ENCODE measurements around the gene PODN. TPM values are rescaled to one million over a fixed set of nuclear protein-coding genes. Genes with fewer than 3 reads are reported as not detected.
A peak's percentile ranks its signal among the peaks of the same experiment; 100 is the strongest.

Gene PODN
- total RNA-seq, 6 experiments from 2014 or later: 9.4 to 12.9 (median 10.8) TPM

DNA sequence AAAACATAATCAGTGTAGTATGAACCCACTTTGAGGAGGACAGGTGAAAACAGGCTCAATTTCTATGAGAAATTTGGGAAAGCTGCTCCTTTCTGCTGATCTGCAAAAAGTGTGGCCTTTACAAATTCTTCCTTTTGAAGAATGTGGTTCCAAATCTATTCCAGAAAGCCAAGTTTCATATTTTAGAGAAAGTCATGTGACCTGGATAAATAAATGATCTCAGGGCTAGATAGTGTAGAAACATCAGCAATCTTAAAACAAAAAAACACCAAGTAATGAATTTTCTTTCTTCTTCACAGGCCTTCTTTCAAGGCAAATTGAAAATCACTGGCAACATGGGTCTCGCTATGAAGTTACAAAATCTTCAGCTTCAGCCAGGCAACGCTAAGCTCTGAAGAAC lies 11.7 kb upstream of the PODN start:
- DNase-seq: no peak
- peaks cover 44% of the 10 kb centered on the region for H3K36me3 Mint-ChIP-seq (ENCODE audit: low read depth)
- H3K4me1 Mint-ChIP-seq (ENCODE audit: low read depth): peaks cover 54% of the 10 kb centered on the region

DNA sequence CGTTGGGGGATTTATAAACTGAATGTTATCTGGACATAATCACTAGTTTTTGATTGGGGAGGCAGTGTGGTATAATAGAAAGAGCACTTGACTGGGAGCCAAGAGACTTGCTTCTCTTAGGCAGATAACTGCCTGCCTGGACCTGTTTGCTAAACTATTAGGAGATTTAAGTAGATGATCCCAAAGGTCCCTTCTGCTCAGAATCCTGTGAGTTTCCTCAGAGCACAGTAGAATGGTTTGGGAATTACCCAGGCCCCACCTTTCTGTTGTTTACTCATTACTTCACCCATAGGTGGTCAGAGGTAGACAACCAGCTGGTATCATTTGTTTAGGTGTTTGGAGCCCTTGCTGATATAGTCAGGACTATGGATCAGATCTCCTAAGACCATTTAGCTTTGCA lies 10.3 kb upstream of the PODN start:
- Mint-ChIP-seq H3K27me3 (ENCODE audit: insufficient read depth) (peaks cover 1% of the 10 kb centered on the region; the same call in 1 of the 2 replicates), H3K9me3 (peaks cover 4% of the 10 kb centered on the region; the same call in 1 of the 2 replicates), H3K27ac (no peak overlapping the region), H3K4me3 (no peak overlapping the region), H3K4me1 (ENCODE audit: low read depth) (peaks cover 40% of the 10 kb centered on the region), H3K36me3 (ENCODE audit: low read depth) (peaks cover 34% of the 10 kb centered on the region)
- DNase-seq: no peak
- TF ChIP-seq, protein P1, sequence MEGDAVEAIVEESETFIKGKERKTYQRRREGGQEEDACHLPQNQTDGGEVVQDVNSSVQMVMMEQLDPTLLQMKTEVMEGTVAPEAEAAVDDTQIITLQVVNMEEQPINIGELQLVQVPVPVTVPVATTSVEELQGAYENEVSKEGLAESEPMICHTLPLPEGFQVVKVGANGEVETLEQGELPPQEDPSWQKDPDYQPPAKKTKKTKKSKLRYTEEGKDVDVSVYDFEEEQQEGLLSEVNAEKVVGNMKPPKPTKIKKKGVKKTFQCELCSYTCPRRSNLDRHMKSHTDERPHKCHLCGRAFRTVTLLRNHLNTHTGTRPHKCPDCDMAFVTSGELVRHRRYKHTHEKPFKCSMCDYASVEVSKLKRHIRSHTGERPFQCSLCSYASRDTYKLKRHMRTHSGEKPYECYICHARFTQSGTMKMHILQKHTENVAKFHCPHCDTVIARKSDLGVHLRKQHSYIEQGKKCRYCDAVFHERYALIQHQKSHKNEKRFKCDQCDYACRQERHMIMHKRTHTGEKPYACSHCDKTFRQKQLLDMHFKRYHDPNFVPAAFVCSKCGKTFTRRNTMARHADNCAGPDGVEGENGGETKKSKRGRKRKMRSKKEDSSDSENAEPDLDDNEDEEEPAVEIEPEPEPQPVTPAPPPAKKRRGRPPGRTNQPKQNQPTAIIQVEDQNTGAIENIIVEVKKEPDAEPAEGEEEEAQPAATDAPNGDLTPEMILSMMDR (IDR thresholded peaks at IDR 0.05): no peak

More for the DNA sequence above, 11.7 kb upstream of the PODN start:
- Mint-ChIP-seq H3K9me3 (peaks cover 5% of the 10 kb centered on the region; the same call in 1 of the 2 replicates), H3K27me3 (ENCODE audit: insufficient read depth) (peaks cover 1% of the 10 kb centered on the region; the same call in 1 of the 2 replicates), H3K27ac (no peak overlapping the region), H3K4me3 (no peak overlapping the region)
- TF ChIP-seq, protein P1 (IDR thresholded peaks at IDR 0.05): no peak

DNA sequence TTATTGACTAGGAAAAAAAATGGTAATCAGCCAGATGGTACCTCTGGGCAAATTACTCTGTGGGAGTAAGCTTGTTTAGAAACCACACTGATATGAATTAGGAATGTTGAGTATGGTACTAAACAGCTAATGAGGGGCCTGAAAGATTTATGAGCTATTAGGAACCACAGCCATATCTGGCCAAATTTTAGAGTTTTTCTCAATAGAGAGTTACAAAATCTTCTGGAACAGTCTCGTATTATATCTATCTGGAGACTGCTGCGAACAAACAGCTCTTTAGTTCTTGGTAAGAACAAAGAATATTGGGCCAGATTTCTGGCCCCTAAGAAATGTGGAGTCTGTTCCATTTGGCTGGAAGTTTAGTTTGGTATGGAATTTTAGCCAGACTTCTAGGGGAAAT lies 4.9 kb upstream of the PODN start:
- H3K4me1 Mint-ChIP-seq (ENCODE audit: low read depth): peaks cover 36% of the 10 kb centered on the region
- no peak overlapping the region for H3K4me3 Mint-ChIP-seq
- H3K27ac Mint-ChIP-seq: no peak overlapping the region
- no peak for DNase-seq
- TF ChIP-seq, protein P1 (IDR thresholded peaks at IDR 0.05): no peak
- H3K27me3 Mint-ChIP-seq (ENCODE audit: insufficient read depth): peaks cover 1% of the 10 kb centered on the region; the same call in 1 of the 2 replicates
- no peaks in the 10 kb centered on the region for H3K9me3 Mint-ChIP-seq
- H3K36me3 Mint-ChIP-seq (ENCODE audit: low read depth): peaks cover 21% of the 10 kb centered on the region

DNA sequence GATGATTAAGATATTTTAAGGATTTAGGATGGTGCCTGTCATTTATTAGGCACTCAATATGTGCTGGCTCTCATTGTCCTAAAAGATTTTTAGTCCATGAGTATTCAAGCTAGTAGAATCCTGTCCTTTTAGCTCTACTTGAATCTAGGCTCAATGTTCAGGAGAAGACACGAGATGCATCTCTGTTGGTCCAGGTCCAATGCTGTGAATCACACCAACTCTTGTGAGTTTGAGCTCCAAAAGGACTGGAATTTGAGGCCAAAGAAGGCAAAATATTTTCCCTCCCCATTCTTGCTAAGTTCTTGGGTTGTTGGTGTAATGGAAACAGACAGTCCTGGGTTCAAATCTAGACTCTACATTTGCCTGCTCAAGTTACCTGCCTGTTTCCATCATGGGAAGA lies 1.4 kb upstream of the PODN start:
- DNase-seq: peak; percentile 88
- Mint-ChIP-seq H3K9me3 (no peaks in the 10 kb centered on the region), H3K4me3 (peak overlapping the region; percentile 72; the same call in 1 of the 2 replicates), H3K36me3 (ENCODE audit: low read depth) (peaks cover under 1% of the 10 kb centered on the region; the same call in 1 of the 2 replicates), H3K4me1 (ENCODE audit: low read depth) (peaks cover 36% of the 10 kb centered on the region), H3K27me3 (ENCODE audit: insufficient read depth) (peaks cover 4% of the 10 kb centered on the region; the same call in 1 of the 2 replicates), H3K27ac (peak overlapping the region; percentile 73)
- TF ChIP-seq, protein P1 (IDR thresholded peaks at IDR 0.05): no peak

DNA sequence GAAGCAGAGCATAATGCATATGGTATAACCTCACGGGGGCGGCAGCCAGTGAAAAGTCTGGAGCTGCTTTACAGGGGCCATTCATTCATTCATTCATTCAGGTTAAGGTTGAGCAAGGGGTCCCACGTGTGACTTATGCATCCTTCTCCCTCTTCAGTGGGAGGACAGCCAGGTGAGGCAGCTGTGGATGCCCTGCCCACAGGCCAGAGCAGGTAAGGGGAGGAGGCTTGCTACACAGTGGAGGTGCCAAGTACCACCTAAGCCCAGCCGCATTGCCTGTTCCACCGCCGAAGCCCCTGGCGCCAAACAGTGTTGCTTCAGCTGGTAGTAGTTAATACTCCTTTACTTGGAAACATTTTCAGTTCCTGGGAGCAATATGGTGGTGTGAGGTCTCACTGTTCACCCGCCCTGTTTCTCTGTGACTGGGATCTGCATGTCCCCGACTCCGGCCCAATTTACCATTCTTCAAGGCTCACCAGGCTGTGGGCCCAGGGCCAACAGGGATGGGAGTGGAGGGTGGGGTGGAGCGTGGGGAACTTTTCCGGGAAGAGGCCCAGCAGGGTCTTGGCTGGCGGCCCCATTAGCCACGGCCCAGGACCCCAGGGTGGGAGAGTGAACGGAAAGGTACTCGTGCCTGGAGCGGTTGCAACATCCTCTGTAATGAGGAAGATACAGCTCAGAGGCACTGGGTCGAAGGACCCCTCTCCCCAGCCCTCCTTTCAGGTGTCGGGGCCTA lies 722 bp upstream of the PODN start:
- peak overlapping the region; percentile 72 for H3K4me3 Mint-ChIP-seq
- H3K9me3 Mint-ChIP-seq: no peaks in the 10 kb centered on the region
- H3K4me1 Mint-ChIP-seq (ENCODE audit: low read depth): peaks cover 36% of the 10 kb centered on the region
- peak overlapping the region; percentile 73 for H3K27ac Mint-ChIP-seq
- peaks cover 4% of the 10 kb centered on the region; the same call in 1 of the 2 replicates for H3K27me3 Mint-ChIP-seq (ENCODE audit: insufficient read depth)
- no peaks in the 10 kb centered on the region for H3K36me3 Mint-ChIP-seq (ENCODE audit: low read depth)
- no peak for DNase-seq
- TF ChIP-seq, protein P1 (IDR thresholded peaks at IDR 0.05): no peak
